GM19238 (cell line): Measurements from ENCODE around the gene IL21R.

Experiments
- DNase-seq: peaks from one replicate; pipeline ENCODE4 v3.0.0; 2011; ENCODE audit warnings: low spot score; ENCODE audit not compliant: insufficient read length

IL21R gene

DNA sequence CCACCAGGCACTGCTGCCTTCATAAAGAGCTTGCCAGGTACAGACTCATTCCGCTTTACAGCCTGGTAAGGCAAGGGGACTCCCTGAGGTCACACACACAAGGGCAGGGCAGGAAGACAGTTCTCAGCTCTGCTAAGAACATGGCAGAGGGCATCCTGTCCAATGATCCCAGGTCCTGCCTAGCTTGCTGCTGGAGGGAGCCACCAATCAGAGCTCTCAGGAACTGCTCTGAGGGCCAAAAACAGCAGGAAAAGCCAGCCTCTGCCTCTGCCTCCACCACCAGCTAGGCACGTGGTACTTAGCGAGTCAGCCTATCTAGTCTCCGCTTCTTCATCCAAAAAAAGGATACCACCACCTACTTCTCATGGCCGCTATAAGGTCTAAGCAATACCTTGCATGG is 81.7 kb downstream of the IL21R start:
- DNase-seq, result no peak

DNA sequence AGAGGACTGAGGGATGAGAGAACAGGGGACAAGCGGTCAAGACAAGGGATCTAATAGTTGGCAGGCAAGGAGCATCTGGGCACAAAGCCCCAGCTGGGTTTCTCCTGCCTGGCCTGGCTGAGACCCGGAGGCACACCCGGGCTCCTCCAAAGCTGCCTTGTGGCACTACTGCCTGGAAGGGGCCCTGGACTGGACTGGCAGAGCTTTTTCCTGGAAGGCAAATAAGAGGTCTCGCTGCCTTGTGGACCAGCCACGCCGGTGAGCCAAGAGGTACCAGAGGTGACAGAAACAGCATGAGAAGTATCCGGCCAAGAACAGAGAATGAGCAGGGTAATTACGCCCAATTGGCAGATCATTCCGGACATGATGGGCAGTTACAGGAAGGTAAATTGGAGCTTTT is 83.2 kb downstream of the IL21R start:
- no peak for DNase-seq

DNA sequence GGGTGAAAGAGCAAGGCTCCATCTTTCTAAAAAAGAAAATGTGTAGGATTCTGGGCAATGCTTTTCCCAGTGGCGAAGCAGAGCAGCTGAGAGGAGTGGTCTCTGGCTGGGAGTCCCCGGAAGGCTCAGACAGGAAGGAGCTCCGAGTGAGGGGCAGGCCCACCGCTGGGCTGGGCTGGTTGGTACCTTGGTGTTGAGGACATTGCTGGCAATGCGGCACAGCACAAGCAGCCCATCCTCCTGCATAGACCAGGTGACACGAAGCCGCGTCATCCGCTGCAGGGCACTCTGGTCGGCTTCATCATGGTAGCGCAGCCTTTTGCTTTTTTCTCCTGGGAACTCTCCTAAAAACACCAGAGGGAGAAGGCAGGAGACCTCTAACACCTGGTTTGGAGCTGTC is 83.8 kb downstream of the IL21R start:
- DNase-seq, result no peak

DNA sequence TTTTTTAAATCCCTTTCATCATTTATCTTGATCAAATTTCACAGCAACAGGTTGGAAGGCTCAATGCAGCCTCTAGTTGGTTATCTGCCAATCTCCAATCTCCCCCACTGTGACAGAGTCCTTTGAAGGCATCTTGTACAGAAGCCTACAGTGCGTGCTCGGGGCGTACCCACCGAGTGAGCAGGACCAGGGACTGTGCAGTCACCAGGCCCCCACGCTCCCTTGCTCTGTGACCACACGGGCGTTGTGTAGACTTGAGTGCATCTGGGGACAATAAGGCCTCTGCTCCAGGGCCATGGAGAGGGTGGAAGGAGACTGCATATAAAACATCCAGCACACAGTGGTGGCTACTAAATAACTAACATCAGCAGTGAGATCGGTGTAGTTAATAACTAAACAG is 84.4 kb downstream of the IL21R start:
- no peak for DNase-seq

DNA sequence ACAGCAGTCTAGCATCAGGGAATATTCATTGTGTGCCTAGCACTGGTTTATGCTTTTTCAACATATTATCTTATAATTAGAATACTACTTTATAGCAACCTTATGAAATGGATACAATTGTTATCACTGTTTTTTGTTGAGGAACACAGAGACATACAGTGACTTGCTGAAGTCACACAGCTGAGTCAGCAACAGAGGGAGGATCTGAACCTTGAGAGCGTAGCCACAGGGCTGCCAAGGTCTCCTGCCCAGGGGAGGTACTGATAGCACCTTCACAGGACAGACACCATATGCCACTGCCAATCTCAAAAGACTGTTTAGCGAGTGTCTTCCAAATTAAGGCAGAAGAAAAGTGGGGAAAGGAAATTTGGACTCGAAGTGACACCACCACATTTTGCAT is 84.8 kb downstream of the IL21R start:
- no peak for DNase-seq

DNA sequence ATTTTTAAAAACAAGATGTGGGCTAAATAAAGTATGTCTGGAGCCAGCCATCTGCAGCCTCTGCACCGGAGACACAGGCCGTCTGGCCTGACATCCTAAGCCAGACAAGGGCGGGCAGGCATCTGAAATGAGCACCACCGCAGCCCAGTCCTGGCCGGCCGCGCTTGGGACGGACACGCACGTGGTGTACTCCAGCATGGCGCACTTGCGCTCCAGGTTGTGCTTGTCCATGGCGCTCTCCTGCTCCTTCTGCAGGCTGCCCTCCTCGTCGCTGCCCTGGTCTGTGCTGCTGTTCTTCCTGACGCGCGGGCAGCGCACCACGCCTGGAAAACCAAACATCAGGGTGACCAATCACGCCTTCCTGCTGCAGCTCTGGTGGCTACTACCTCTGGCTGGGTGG is 87.4 kb downstream of the IL21R start:
- DNase-seq, result no peak

DNA sequence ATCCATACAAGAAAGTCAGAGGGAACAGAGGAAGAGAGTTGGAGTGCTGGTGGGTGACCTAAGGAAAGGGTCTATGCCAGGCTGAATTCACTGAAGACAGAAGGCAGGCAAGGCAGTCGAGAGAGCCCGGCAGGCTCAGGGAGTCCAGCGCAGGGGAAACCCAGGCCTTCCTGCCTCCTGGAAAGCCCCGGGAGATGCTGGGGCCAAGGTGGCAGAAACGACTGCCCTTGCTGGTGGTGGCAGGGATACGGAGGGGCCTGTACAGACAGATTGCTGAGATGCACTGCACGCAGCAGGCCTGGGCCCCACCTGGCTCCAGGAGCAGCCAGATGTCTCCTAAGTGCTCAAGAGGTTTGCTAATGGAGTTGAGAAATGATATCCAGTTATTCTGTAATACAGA is 87.9 kb downstream of the IL21R start:
- no peak for DNase-seq

DNA sequence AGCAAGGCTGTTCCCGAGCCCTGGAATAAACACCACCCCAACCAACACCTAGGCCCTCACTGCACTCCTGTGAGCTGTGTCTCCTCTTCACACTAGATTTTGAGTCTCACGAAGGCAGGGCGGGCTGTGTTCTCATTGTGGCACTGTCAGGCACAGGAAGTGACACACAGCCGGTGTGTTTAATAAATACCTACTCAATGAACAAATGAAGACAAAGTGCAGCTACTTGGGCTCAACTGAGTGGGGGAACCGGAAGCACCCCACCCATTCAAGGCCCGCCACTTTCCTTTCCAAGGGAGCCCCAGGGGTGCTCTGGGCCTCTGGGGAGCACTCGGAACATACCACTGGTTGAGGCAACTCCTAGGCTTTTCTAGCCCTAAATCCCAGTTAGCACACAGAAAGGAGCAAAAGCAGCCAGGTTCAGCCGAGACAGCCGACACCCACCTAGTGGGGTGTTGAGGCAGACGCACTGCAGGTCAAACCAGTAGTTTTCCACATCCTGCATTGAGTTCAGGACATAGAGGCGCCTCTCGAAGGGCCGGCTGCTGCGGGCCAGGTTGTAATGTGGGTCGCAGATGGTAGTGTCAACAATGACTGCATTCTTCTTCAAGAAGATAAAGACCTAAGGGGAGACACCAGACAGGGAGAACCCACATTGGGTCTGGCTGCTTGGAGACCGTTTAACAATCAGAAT is 90.1 kb downstream of the IL21R start:
- DNase-seq, result no peak

DNA sequence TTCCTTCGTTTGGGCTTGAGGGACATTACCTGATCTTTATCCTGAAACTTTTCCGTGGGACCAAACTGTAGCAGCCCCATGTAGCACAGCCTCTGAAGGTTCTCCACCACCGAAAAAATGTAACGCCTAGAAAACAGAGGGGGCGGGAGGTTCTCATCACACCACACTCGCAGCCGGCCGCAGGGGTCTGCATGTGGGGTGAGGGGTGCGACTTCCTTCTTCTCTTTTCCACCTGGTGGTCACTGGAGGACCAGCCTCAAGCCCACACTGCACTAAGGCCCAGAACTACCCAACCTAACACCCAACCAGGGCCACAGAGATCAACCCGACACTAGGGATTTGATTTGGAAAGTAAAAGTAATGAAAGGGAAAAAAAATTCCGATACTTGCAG is 90.6 kb downstream of the IL21R start:
- DNase-seq, result no peak

DNA sequence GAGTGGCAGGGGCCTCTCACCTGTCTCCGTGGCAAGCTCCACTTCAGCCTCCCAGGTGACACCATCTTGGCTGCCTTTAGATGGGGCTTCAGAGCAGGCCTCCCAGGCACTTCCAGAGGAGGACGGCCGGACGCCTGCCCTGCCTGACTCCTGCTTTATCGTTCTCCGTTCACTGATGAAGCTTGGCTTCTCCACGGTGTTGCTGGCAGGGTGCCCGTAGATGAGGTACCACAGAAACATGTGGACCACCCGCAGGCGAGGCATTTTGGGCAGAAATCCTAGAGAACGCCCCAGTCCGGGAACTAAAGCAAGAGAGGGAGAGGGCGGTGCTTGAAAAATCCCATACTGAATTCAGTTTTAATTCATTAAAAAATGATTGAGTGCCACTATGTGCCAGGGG is 93.2 kb downstream of the IL21R start:
- DNase-seq, result no peak

DNA sequence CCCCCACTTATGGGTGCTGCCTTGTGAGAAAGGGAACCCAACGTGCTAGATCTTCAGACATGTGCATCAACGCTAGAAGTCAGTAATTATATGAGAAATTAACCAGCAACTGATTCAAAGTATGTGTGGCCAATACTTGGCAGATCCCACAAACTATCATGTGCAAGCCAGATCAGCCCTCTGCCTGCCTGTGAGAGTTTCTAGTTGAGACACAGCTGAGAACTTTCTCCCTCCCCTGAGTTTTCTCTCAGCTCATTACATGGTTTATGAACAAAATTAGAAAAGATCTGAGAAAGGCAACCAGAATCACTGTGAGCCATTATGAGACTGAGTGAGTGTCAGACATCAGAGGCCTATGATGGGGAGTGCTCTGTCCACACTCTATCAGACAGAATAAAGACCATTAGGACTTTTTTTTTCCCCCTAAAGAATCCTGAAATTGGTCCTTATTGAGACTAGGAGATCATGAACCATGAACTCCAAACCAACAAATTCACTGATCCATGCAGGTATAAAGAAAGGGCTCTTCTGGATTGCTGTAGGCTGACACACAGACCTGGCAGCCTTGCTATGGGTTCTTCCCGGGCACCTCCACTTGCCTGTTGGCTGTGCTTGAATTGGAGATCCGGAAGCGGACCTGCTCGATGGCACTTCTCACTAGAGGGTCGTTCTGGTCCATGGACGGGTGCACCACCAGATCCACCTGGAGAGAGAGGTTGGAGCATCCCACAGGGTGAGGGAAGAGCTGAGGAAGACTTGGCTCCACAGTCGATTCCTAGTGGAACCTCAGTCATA is 96.3 kb downstream of the IL21R start:
- no peak for DNase-seq

DNA sequence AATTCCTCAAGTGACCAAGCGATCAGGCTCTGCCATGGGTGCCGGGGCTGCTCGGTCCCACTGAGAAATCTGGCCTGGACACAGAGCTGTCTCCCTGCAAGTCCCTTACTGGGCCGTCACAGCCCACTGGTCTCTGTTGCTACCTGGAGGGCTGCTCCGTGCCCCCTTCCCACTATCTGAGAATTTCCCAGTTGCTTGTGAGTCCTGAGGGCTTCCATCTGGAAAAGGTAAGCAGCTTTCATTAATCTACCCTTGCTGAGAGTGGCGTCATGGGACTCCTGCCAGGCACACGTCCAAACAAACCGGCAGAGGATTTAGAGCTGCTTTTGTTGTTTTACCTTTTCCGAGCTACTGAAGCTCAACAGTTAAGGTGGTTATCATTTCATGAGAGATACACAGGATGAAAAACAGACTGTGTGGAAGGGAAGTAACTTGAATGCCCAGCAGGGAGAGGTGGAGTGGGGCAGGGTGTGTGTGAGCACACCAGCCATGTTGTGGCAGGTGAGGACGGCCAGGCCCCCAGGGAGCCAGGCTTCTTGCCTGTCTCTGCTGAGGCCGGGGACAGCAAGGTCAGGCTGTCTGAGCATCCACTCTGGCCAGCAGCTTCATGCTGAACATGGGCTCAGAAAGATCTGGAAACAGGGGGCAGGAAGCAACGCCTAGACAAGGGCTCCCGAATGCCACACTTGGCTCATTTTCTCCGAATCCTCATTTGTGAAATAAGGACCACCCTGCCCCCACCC is 97.1 kb downstream of the IL21R start:
- no peak for DNase-seq

DNA sequence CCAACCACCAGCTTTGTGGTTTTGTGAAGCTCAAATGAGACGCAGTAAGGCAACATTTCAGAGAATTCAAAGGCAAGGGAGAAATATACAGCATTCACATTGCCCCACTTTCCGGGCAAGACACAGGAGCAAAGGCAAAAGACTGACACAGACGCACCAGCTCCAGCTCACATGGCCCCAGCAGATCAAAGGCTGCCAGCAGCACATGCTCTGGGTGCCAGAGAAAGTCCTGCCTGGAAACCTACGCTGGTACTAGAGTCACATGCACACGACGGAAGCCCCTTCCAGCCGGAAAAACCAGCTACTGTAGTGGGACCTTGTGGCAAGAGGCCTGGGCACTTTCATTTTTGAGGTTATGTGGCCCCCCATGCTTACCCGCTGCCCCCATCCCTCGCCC is 97.7 kb downstream of the IL21R start:
- DNase-seq, result no peak

DNA sequence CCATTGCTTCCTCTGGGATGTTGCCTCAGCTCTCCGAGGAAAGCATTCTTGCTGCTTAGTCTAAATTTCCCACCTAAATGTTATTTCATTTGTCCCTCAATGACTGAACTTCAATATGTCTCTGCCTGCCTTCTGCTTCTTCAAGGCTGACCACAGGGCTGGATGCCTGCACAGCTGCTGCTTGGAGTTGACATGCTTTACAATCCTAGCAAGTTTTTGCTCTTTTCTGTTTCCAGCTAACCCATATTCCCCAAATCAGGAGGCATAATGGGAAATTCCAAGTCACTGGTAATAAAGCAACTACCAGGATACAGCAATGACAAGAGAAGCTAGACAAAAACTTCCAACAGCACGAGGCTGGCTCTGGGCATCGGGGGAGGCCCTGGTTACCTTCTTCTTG is 98.8 kb downstream of the IL21R start:
- DNase-seq, result no peak
